H9 (cell line): ENCODE data around the gene JAK1. TPM values are rescaled to one million over a fixed set of nuclear protein-coding genes. Genes with fewer than 3 reads are reported as not detected.
A peak's percentile ranks its signal among the peaks of the same experiment; 100 is the strongest.

Source experiments
- DNase-seq: peaks from one replicate; pipeline ENCODE4 v3.0.0-alpha.2; 2017
- H2AFZ ChIP-seq: one replicate; pipeline ENCODE4 v1.6.1; 2013; ENCODE audit warnings: mild to moderate bottlenecking, low read length, control low read depth, moderate library complexity
- H2AK5ac ChIP-seq: 2 replicates; pipeline ENCODE4 v1.6.1; 2013; ENCODE audit warnings: low read length, control low read depth, mixed read lengths; ENCODE audit not compliant: insufficient read length
- H2BK120ac ChIP-seq: one replicate; pipeline ENCODE4 v1.6.1; 2013; ENCODE audit warnings: low read depth, mild to moderate bottlenecking, low read length, control low read depth, inconsistent platforms; ENCODE audit not compliant: poor library complexity, severe bottlenecking
- H2BK12ac ChIP-seq: 2 replicates; pipeline ENCODE4 v1.6.1; 2013; ENCODE audit warnings: low read length, control low read depth, mixed read lengths, low read depth; ENCODE audit not compliant: insufficient read length
- H2BK15ac ChIP-seq: 2 replicates; pipeline ENCODE4 v1.6.1; 2013; ENCODE audit warnings: low read depth, low read length, control low read depth
- H2BK20ac ChIP-seq: one replicate; pipeline ENCODE4 v1.6.1; 2013; ENCODE audit warnings: low read depth, mild to moderate bottlenecking, low read length, control low read depth, inconsistent platforms; ENCODE audit not compliant: poor library complexity, severe bottlenecking
- H2BK5ac ChIP-seq: 2 replicates; pipeline ENCODE4 v1.6.1; 2013; ENCODE audit warnings: low read length, control low read depth, mixed read lengths; ENCODE audit not compliant: insufficient read length
- H3K14ac ChIP-seq: 2 replicates; pipeline ENCODE4 v1.6.1; 2013; ENCODE audit warnings: low read length, control low read depth; ENCODE audit not compliant: insufficient read depth
- H3K18ac ChIP-seq: 2 replicates; pipeline ENCODE4 v1.6.1; 2013; ENCODE audit warnings: low read depth, mild to moderate bottlenecking, mixed read lengths, low read length, control low read depth; ENCODE audit not compliant: insufficient read length
- H3K23ac ChIP-seq: 2 replicates; pipeline ENCODE4 v1.6.1; 2013; ENCODE audit warnings: low read length, control low read depth, mixed read lengths, low read depth; ENCODE audit not compliant: insufficient read length
- H3K23me2 ChIP-seq: 2 replicates; pipeline ENCODE4 v1.6.1; 2013; ENCODE audit warnings: low read depth, mild to moderate bottlenecking, mixed read lengths, low read length, control low read depth; ENCODE audit not compliant: insufficient read length, poor library complexity, severe bottlenecking
- H3K27ac ChIP-seq: 2 replicates; pipeline ENCODE4 v1.5.1; 2013; ENCODE audit warnings: low read length, control low read depth, mixed read lengths, low read depth; ENCODE audit not compliant: insufficient read length
- H3K27me3 ChIP-seq: 2 replicates; pipeline ENCODE4 v1.6.1; 2013; ENCODE audit warnings: low read length, control low read depth, inconsistent platforms; ENCODE audit not compliant: insufficient read depth
- H3K4ac ChIP-seq: 2 replicates; pipeline ENCODE4 v1.6.1; 2013; ENCODE audit warnings: low read depth, mild to moderate bottlenecking, control low read depth, inconsistent platforms, low read length, moderate library complexity
- H3K4me1 ChIP-seq: 2 replicates; pipeline ENCODE4 v1.6.1; 2013; ENCODE audit warnings: low read length, control low read depth, inconsistent platforms; ENCODE audit not compliant: insufficient read depth
- H3K4me2 ChIP-seq: 2 replicates; pipeline ENCODE4 v1.6.1; 2013; ENCODE audit warnings: low read length, control low read depth, mixed read lengths; ENCODE audit not compliant: insufficient read length, insufficient read depth
- H3K56ac ChIP-seq: 2 replicates; pipeline ENCODE4 v1.6.1; 2013; ENCODE audit warnings: low read depth, mild to moderate bottlenecking, mixed read lengths, low read length, control low read depth; ENCODE audit not compliant: insufficient read length
- H3K79me1 ChIP-seq: 2 replicates; pipeline ENCODE4 v1.6.1; 2013; ENCODE audit warnings: low read depth, mild to moderate bottlenecking, moderate library complexity, low read length, control low read depth, inconsistent platforms; ENCODE audit not compliant: insufficient read depth, poor library complexity, severe bottlenecking
- H3K79me2 ChIP-seq: 2 replicates; pipeline ENCODE4 v1.6.1; 2013; ENCODE audit warnings: low read length, control low read depth, inconsistent platforms; ENCODE audit not compliant: insufficient read depth
- H3K9ac ChIP-seq: 2 replicates; pipeline ENCODE4 v1.6.1; 2013; ENCODE audit warnings: low read length, control low read depth, mixed read lengths; ENCODE audit not compliant: insufficient read length; ENCODE audit errors: extremely low read depth
- H3K9me3 ChIP-seq: one replicate; pipeline ENCODE4 v1.6.1; 2013; ENCODE audit warnings: low read depth, low read length, inconsistent platforms; ENCODE audit not compliant: control insufficient read depth
- H3T11ph ChIP-seq: one replicate; pipeline ENCODE4 v1.6.1; 2013; ENCODE audit warnings: mild to moderate bottlenecking, low read length, control low read depth, inconsistent platforms
- H4K20me1 ChIP-seq: one replicate; pipeline ENCODE4 v1.6.1; 2013; ENCODE audit not compliant: control insufficient read depth, insufficient read length, insufficient read depth
- H4K5ac ChIP-seq: 2 replicates; pipeline ENCODE4 v1.6.1; 2013; ENCODE audit warnings: low read depth, mild to moderate bottlenecking, mixed read lengths, low read length, control low read depth; ENCODE audit not compliant: insufficient read length
- H4K8ac ChIP-seq: replicated peaks from 2 replicates; pipeline ENCODE4 v1.6.1; 2013; ENCODE audit warnings: low read length, control low read depth, mixed read lengths, low read depth; ENCODE audit not compliant: insufficient read length
- H4K91ac ChIP-seq: 2 replicates; pipeline ENCODE4 v1.6.1; 2013; ENCODE audit warnings: low read depth, mild to moderate bottlenecking, moderate library complexity, mixed read lengths, low read length, control low read depth; ENCODE audit not compliant: insufficient read length
- H3K27ac Mint-ChIP-seq, 3 experiments: 2 replicates in 2 of 3; 3 replicates in 1 of 3; pipeline ENCODE4 v1.8.0; 2020 to 2021; ENCODE audit warnings: mixed read lengths in 3 of 3, mild to moderate bottlenecking in 1 of 3, moderate library complexity in 1 of 3
- H3K27me3 Mint-ChIP-seq: 2 replicates; pipeline ENCODE4 v1.8.0; 2021; ENCODE audit warnings: low read depth, mild to moderate bottlenecking, moderate library complexity, mixed read lengths
- H3K36me3 Mint-ChIP-seq, 3 experiments: 2 replicates in 2 of 3; 3 replicates in 1 of 3; pipeline ENCODE4 v1.8.0; 2020 to 2021; ENCODE audit warnings: low read depth in 3 of 3, mixed read lengths in 3 of 3; ENCODE audit not compliant: insufficient read depth in 1 of 3
- H3K4me1 Mint-ChIP-seq, 2 experiments: 2 replicates each; pipeline ENCODE4 v1.8.0; 2020; ENCODE audit warnings: mixed read lengths in 2 of 2
- H3K4me3 Mint-ChIP-seq, 2 experiments: 2 replicates in 1 of 2; 3 replicates in 1 of 2; pipeline ENCODE4 v1.8.0; 2020 to 2021; ENCODE audit warnings: mild to moderate bottlenecking in 2 of 2, mixed read lengths in 2 of 2, moderate library complexity in 1 of 2
- H3K9me3 Mint-ChIP-seq, 2 experiments: 2 replicates in 1 of 2; 3 replicates in 1 of 2; pipeline ENCODE4 v1.8.0; 2020; ENCODE audit warnings: mild to moderate bottlenecking in 2 of 2, mixed read lengths in 2 of 2, moderate library complexity in 1 of 2
- CTCF ChIP-seq: fragments of 200-600 bp; sonication (generic); conservative IDR thresholded peaks from 3 replicates; pipeline ENCODE4 v1.8.0; 2021; ENCODE audit warnings: antibody characterized with exemption, mild to moderate bottlenecking
- WGBS: extraction: QIAGEN DNeasy Blood & Tissue Kit; methylation state at CpG from one replicate; pipeline ENCODE4 v1.1.7; 2013; ENCODE audit warnings: missing lambda C conversion rate, low lambda C conversion rate, mixed read lengths; ENCODE audit not compliant: insufficient read length; ENCODE audit errors: extremely low coverage; 5-methylcytosine and 5-hydroxymethylcytosine counted together
- total RNA-seq: library from RNA; stranded (reverse); gene quantifications from 2 replicates; pipeline ENCODE4 v1.2.1, GENCODE V29; 2021

JAK1 gene
- total RNA-seq, 1 experiment from 2014 or later = 12.8 TPM

GRCh38 chr1:64875606-64876005 is 90.7 kb downstream of the JAK1 start:
- no peak overlapping the region for H3K27ac Mint-ChIP-seq

More at GRCh38 chr1:64875606-64876005, 90.7 kb downstream of the JAK1 start:
- no peak overlapping the region for H2BK15ac ChIP-seq
- H2AFZ ChIP-seq = no peak overlapping the region
- no peak overlapping the region for H3K9ac ChIP-seq
- no peaks in the 10 kb centered on the region for H3K9me3 ChIP-seq
- H3K4me2 ChIP-seq = no peak overlapping the region
- Mint-ChIP-seq H3K4me3 (no peak overlapping the region), H3K27me3 (no peaks in the 10 kb centered on the region), H3K4me1 (peaks cover 14 to 17% of the 10 kb centered on the region in 2 experiments), H3K36me3 (peaks cover 5 to 7% (median 6%) of the 10 kb centered on the region in 3 experiments; a peak in 5 of 7 replicates), H3K9me3 (no peaks in the 10 kb centered on the region)
- H2AK5ac ChIP-seq = no peak overlapping the region
- no peaks in the 10 kb centered on the region for H3K23me2 ChIP-seq
- H3T11ph ChIP-seq = no peak overlapping the region
- H3K27ac ChIP-seq = no peak overlapping the region
- no peak overlapping the region for H4K5ac ChIP-seq
- no peak overlapping the region for H3K18ac ChIP-seq
- TF ChIP-seq CTCF = no peak
- no peaks in the 10 kb centered on the region for H3K27me3 ChIP-seq
- WGBS = no CpG with 5 or more reads among the region's 6 CpGs
- H3K23ac ChIP-seq = no peak overlapping the region
- no peak overlapping the region for H2BK12ac ChIP-seq
- H3K4me1 ChIP-seq = no peaks in the 10 kb centered on the region
- no peak overlapping the region for H4K91ac ChIP-seq
- peak overlapping the region; percentile 67; the same call in 1 of the 2 replicates for H3K14ac ChIP-seq
- H2BK120ac ChIP-seq = no peak overlapping the region
- no peak overlapping the region for H4K8ac ChIP-seq
- no peaks in the 10 kb centered on the region for H3K79me1 ChIP-seq
- H3K4ac ChIP-seq = no peak overlapping the region
- no peaks in the 10 kb centered on the region for H4K20me1 ChIP-seq
- H3K56ac ChIP-seq = no peak overlapping the region
- DNase-seq = no peak
- no peaks in the 10 kb centered on the region for H3K79me2 ChIP-seq
- no peak overlapping the region for H2BK20ac ChIP-seq
- H2BK5ac ChIP-seq = no peak overlapping the region
